H1 (cell line): Measurements from ENCODE around the gene GAP43. TPM values are rescaled to one million over a fixed set of nuclear protein-coding genes. Genes with fewer than 3 reads are reported as not detected.

Experiments used
- CTCF ChIA-PET: fragments of 300-600 bp; sonication (Branson Sonifier 250); formaldehyde crosslinking; loops from one replicate; lab custom pipeline; 2021; ENCODE audit not compliant: partially characterized antibody; lab: Charles Lee
- POLR2A ChIA-PET: fragments of 300-600 bp; sonication (Branson Sonifier 250); formaldehyde crosslinking; loops from one replicate; lab custom pipeline; 2021; ENCODE audit warnings: inconsistent platforms; ENCODE audit not compliant: partially characterized antibody; lab: Charles Lee
- DNase-seq, 2 experiments: peaks; one replicate each; pipeline versions ENCODE4 v3.0.0 to v3.0.0-alpha.2; 2010 to 2022; ENCODE audit warnings: low spot score in 2 of 2, low read depth in 1 of 2, mixed read lengths in 1 of 2
- FAIRE-seq: peaks from 2 replicates; lab custom pipeline; 2011; peaks lifted over from hg19 to GRCh38; lab: Jason Lieb, UNC
- H2AFZ ChIP-seq: 2 replicates; pipeline ENCODE4 v1.8.1; 2012; ENCODE audit warnings: low read length, inconsistent platforms
- H2AK5ac ChIP-seq: 2 replicates; pipeline ENCODE4 v1.6.1; 2013; ENCODE audit warnings: low read depth, low read length
- H2BK120ac ChIP-seq: replicated peaks from 2 replicates; pipeline ENCODE3; 2013; ENCODE audit warnings: low read depth, low read length, inconsistent platforms
- H2BK12ac ChIP-seq: 2 replicates; pipeline ENCODE4 v1.6.1; 2013; ENCODE audit warnings: low read depth, low read length
- H2BK15ac ChIP-seq: 2 replicates; pipeline ENCODE4 v1.6.1; 2013; ENCODE audit warnings: low read length
- H2BK20ac ChIP-seq: 2 replicates; pipeline ENCODE4 v1.6.1; 2013; ENCODE audit warnings: low read length
- H2BK5ac ChIP-seq: 2 replicates; pipeline ENCODE4 v1.6.1; 2013; ENCODE audit warnings: low read depth, low read length
- H3K14ac ChIP-seq: 2 replicates; pipeline ENCODE4 v1.6.1; 2013; ENCODE audit warnings: inconsistent platforms; ENCODE audit not compliant: insufficient read length
- H3K18ac ChIP-seq: 2 replicates; pipeline ENCODE4 v1.6.1; 2013; ENCODE audit warnings: low read length; ENCODE audit errors: extremely low read depth
- H3K23ac ChIP-seq: 2 replicates; pipeline ENCODE4 v1.6.1; 2013; ENCODE audit warnings: inconsistent platforms; ENCODE audit not compliant: insufficient read length
- H3K23me2 ChIP-seq: 2 replicates; pipeline ENCODE4 v1.6.1; 2013; ENCODE audit warnings: low read depth, low read length
- H3K27ac ChIP-seq: 2 replicates; pipeline ENCODE4 v1.6.1; 2011; ENCODE audit warnings: low read depth, low read length, inconsistent platforms
- H3K27me3 ChIP-seq, 4 experiments: replicated peaks in 1 of 4; 1 replicate in 1 of 4; 2 replicates in 3 of 4; pipeline versions ENCODE4 v1.6.1 to v1.8.1; 2011 to 2013; ENCODE audit warnings: low read length in 3 of 4, mild to moderate bottlenecking in 3 of 4, inconsistent platforms in 2 of 4, mixed read lengths in 2 of 4, moderate library complexity in 1 of 4; ENCODE audit not compliant: control insufficient read depth in 3 of 4, insufficient read depth in 3 of 4; ENCODE audit errors: extremely low read depth in 1 of 4
- H3K36me3 ChIP-seq, 4 experiments: 2 replicates each; pipeline versions ENCODE4 v1.6.1 to v1.8.1; 2011 to 2013; ENCODE audit warnings: mild to moderate bottlenecking in 4 of 4, low read length in 3 of 4, moderate library complexity in 2 of 4, control low read depth in 1 of 4, inconsistent platforms in 1 of 4; ENCODE audit not compliant: insufficient read depth in 4 of 4, control insufficient read depth in 2 of 4
- H3K4ac ChIP-seq: replicated peaks from 2 replicates; pipeline ENCODE3; 2013; ENCODE audit warnings: low read length, low read depth, mixed read lengths, inconsistent platforms; ENCODE audit not compliant: insufficient read length
- H3K4me1 ChIP-seq, 4 experiments: replicated peaks in 1 of 4; 1 replicate in 1 of 4; 2 replicates in 3 of 4; pipeline versions ENCODE4 v1.6.1 to v1.8.1; 2011 to 2013; ENCODE audit warnings: low read length in 3 of 4, inconsistent platforms in 2 of 4, mixed read lengths in 1 of 4; ENCODE audit not compliant: insufficient read depth in 4 of 4, control insufficient read depth in 3 of 4
- H3K4me2 ChIP-seq, 2 experiments: 2 replicates each; pipeline versions ENCODE4 v1.6.1 to v1.8.1; 2011 to 2013; ENCODE audit warnings: low read depth in 2 of 2, low read length in 2 of 2, control low read depth in 1 of 2, inconsistent platforms in 1 of 2, mild to moderate bottlenecking in 1 of 2; ENCODE audit not compliant: insufficient read depth in 1 of 2
- H3K4me3 ChIP-seq, 4 experiments: fragments of 200-600, 300-600 bp in 1 of 4; sonication (generic), shearing (Covaris generic), sonication (Bioruptor Twin) in 1 of 4; 2 replicates each; pipeline versions ENCODE4 v1.5.1 to v1.8.1; 2011 to 2016; ENCODE audit warnings: low read length in 4 of 4, low read depth in 3 of 4, control low read depth in 2 of 4, inconsistent platforms in 2 of 4, mild to moderate bottlenecking in 2 of 4, mixed read lengths in 1 of 4, moderate library complexity in 1 of 4; ENCODE audit not compliant: insufficient read depth in 2 of 4; ENCODE audit errors: extremely low read depth in 1 of 4
- H3K56ac ChIP-seq: replicated peaks from 2 replicates; pipeline ENCODE3; 2013; ENCODE audit warnings: low read depth, mild to moderate bottlenecking, mixed read lengths, low read length, inconsistent platforms; ENCODE audit not compliant: insufficient read length
- H3K79me1 ChIP-seq: 2 replicates; pipeline ENCODE4 v1.6.1; 2013; ENCODE audit warnings: low read depth, low read length, control low read depth
- H3K79me2 ChIP-seq, 2 experiments: 2 replicates each; pipeline versions ENCODE4 v1.6.1 to v1.8.1; 2012 to 2013; ENCODE audit warnings: low read length in 2 of 2, mild to moderate bottlenecking in 2 of 2, inconsistent platforms in 1 of 2; ENCODE audit not compliant: insufficient read depth in 2 of 2, control insufficient read depth in 1 of 2
- H3K9ac ChIP-seq, 4 experiments: replicated peaks in 1 of 4; 1 replicate in 1 of 4; 2 replicates in 3 of 4; pipeline versions ENCODE4 v1.6.1 to v1.8.1; 2011 to 2013; ENCODE audit warnings: low read depth in 3 of 4, low read length in 3 of 4, control low read depth in 2 of 4, mild to moderate bottlenecking in 2 of 4, moderate library complexity in 2 of 4, inconsistent platforms in 1 of 4; ENCODE audit errors: extremely low read depth in 1 of 4
- H3K9me3 ChIP-seq, 2 experiments: 2 replicates each; pipeline versions ENCODE4 v1.6.1 to v1.8.1; 2012 to 2013; ENCODE audit warnings: mild to moderate bottlenecking in 2 of 2, moderate library complexity in 2 of 2, control low read depth in 1 of 2, inconsistent platforms in 1 of 2, low read depth in 1 of 2, low read length in 1 of 2, mixed read lengths in 1 of 2; ENCODE audit not compliant: insufficient read depth in 2 of 2
- H4K20me1 ChIP-seq, 2 experiments: replicated peaks in 1 of 2; 2 replicates each; pipeline versions ENCODE3 to v1.8.1; 2011 to 2013; ENCODE audit warnings: inconsistent platforms in 2 of 2, low read length in 2 of 2, mild to moderate bottlenecking in 1 of 2; ENCODE audit not compliant: insufficient read depth in 2 of 2, control insufficient read depth in 1 of 2
- H4K5ac ChIP-seq: 2 replicates; pipeline ENCODE4 v1.6.1; 2013; ENCODE audit warnings: low read length, low read depth, mixed read lengths, inconsistent platforms; ENCODE audit not compliant: insufficient read length
- H4K8ac ChIP-seq: 2 replicates; pipeline ENCODE4 v1.8.0; 2013; ENCODE audit warnings: mild to moderate bottlenecking, moderate library complexity, low read length, inconsistent platforms; ENCODE audit not compliant: insufficient read depth; ENCODE audit errors: extremely low read depth
- H4K91ac ChIP-seq: replicated peaks from 2 replicates; pipeline ENCODE3; 2013; ENCODE audit warnings: low read length, mixed read lengths, inconsistent platforms; ENCODE audit not compliant: insufficient read length
- BRCA1 ChIP-seq: IDR thresholded peaks from 2 replicates; pipeline ENCODE4 v1.6.1; 2012; ENCODE audit warnings: low read depth, low read length, improper control_type of control experiment
- CEBPB ChIP-seq: IDR thresholded peaks from 2 replicates; pipeline ENCODE4 v1.6.1; 2012; ENCODE audit warnings: low read depth, low read length
- CHD1 ChIP-seq: IDR thresholded peaks from 2 replicates; pipeline ENCODE4 v1.6.1; 2012; ENCODE audit warnings: low read depth, low read length, improper control_type of control experiment
- CREB1 ChIP-seq: IDR thresholded peaks from 2 replicates; pipeline ENCODE4 v1.6.1; 2012; ENCODE audit warnings: inconsistent platforms
- EP300 ChIP-seq, 2 experiments: IDR thresholded peaks; 1 replicate in 1 of 2; 2 replicates in 1 of 2; pipeline ENCODE4 v1.6.1; 2011 to 2012; ENCODE audit warnings: low read depth in 2 of 2, low read length in 2 of 2, mild to moderate bottlenecking in 2 of 2, borderline replicate concordance in 1 of 2, inconsistent platforms in 1 of 2, moderate library complexity in 1 of 2
- EZH2 ChIP-seq: fragments of 200-600 bp; sonication (generic); IDR thresholded peaks from 2 replicates; pipeline ENCODE4 v1.7.1; 2012; ENCODE audit warnings: low read depth, mild to moderate bottlenecking, moderate library complexity, low read length, inconsistent platforms; ENCODE audit not compliant: severe bottlenecking
- GABPA ChIP-seq: IDR thresholded peaks from 2 replicates; pipeline ENCODE4 v1.6.1; 2011; ENCODE audit warnings: mild to moderate bottlenecking, low read length, moderate library complexity, borderline replicate concordance; ENCODE audit not compliant: insufficient read depth
- NRF1 ChIP-seq: IDR thresholded peaks from 2 replicates; pipeline ENCODE4 v1.6.1; 2011; ENCODE audit warnings: mild to moderate bottlenecking, low read depth, low read length, improper control_type of control experiment
- RFX5 ChIP-seq: IDR thresholded peaks from 2 replicates; pipeline ENCODE4 v1.6.1; 2011; ENCODE audit warnings: low read depth, low read length, improper control_type of control experiment, borderline replicate concordance
- TAF1 ChIP-seq: IDR thresholded peaks from 2 replicates; pipeline ENCODE4 v1.6.1; 2011; ENCODE audit warnings: mild to moderate bottlenecking, low read depth, low read length
- TAF7 ChIP-seq: optimal IDR thresholded peaks from 2 replicates; pipeline ENCODE3; 2011; ENCODE audit warnings: low read depth, mild to moderate bottlenecking, inconsistent platforms, low read length, moderate library complexity, borderline replicate concordance
- TBP ChIP-seq: IDR thresholded peaks from 2 replicates; pipeline ENCODE4 v1.6.1; 2011; ENCODE audit warnings: low read depth, low read length, improper control_type of control experiment
- WGBS, 2 experiments: shearing (Covaris generic) in 1 of 2; methylation state at CpG; one replicate each; pipeline versions ENCODE4 v1.1.6 to v1.1.7; 2013 to 2015; ENCODE audit warnings: low lambda C conversion rate in 2 of 2, mixed read lengths in 2 of 2, inconsistent platforms in 1 of 2, low coverage in 1 of 2, missing lambda C conversion rate in 1 of 2; ENCODE audit not compliant: insufficient replicate concordance in 2 of 2, insufficient coverage in 1 of 2, insufficient read length in 1 of 2; ENCODE audit errors: extremely low coverage in 1 of 2, missing lambda C conversion rate in 1 of 2; 5-methylcytosine and 5-hydroxymethylcytosine counted together
- polyA plus RNA-seq, 7 experiments: library from polyadenylated mRNA; depleted of rRNA in 3 of 7; stranded (reverse) in 5 of 7; unstranded in 2 of 7; fragments of >200 nt in 5 of 7; fragments of 200-250 nt in 2 of 7; gene quantifications; 1 replicate in 5 of 7; 2 replicates in 1 of 7; 4 replicates in 1 of 7; pipeline versions ENCODE4 v1.2.1 to v1.2.3, GENCODE V29; 2011 to 2013; ENCODE audit warnings: missing spikeins in 2 of 7, mixed read lengths in 2 of 7
- total RNA-seq: library from RNA; stranded (reverse); fragmentation: NEBNext Ultra II Directional; extraction: Animal tissue kit (Norgen Biotek cat#: 25700); gene quantifications from 2 replicates; pipeline ENCODE4 v1.2.1, GENCODE V29; 2021

The GAP43 gene
- total and polyA plus RNA-seq, 2 of the 8 experiments (the other 6 are each of a cell fraction or from before 2014, with no cell fraction given) = 11.2 to 21.9 TPM

- Histone ChIP-seq H4K8ac (no peak overlapping the region), H3K18ac (no peak overlapping the region), H2BK120ac (no peak overlapping the region), H2AFZ (no peak overlapping the region), H3K9me3 (no peaks in the 10 kb centered on the region), H3K4me3 (no peak overlapping the region), H3K4me1 (no peaks in the 10 kb centered on the region), H3K79me2 (no peaks in the 10 kb centered on the region), H3K23ac (no peak overlapping the region), H2BK15ac (no peak overlapping the region), H4K20me1 (no peaks in the 10 kb centered on the region), H4K5ac (no peak overlapping the region)
- DNase-seq = no peak
- 70% methylated on average over 1 of the region's 1 CpG; no CpG with 5 or more reads in 1 of the 2 experiments for WGBS, 2 experiments
- TF ChIP-seq EZH2 (no peak), CREB1 (no peak), CHD1 (no peak), NRF1 (no peak), CEBPB (no peak), RFX5 (no peak), GABPA (no peak), BRCA1 (no peak), EP300 (IDR thresholded peaks at IDR 0.05; ENCODE audit: borderline replicate concordance in 1 of 2, low read depth in 2 of 2, low read length in 2 of 2) (no peak), TBP (no peak), TAF1 (no peak), TAF7 (no peak)
- TF ChIP-seq, all 59 proteins: peak for 0
- Histone ChIP-seq H2BK20ac (no peak overlapping the region), H3K27me3 (no peaks in the 10 kb centered on the region), H2BK12ac (no peak overlapping the region), H3K23me2 (no peaks in the 10 kb centered on the region; the same call in 1 of the 2 replicates), H2BK5ac (no peak overlapping the region), H3K79me1 (no peaks in the 10 kb centered on the region), H3K4ac (no peak overlapping the region), H4K91ac (no peak overlapping the region), H3K14ac (no peak overlapping the region), H3K36me3 (no peaks in the 10 kb centered on the region), H3K4me2 (no peak overlapping the region), H3K27ac (no peak overlapping the region), H3K56ac (no peak overlapping the region), H2AK5ac (no peak overlapping the region), H3K9ac (no peak overlapping the region)
- ChIA-PET CTCF (interaction anchor here (1.2 kb wide), 1 partner anchor 26 kb away, joined by 3 read pairs; no protein-coding TSS in a partner anchor), POLR2A (no interaction called here)
- FAIRE-seq = no peak
Measured at GRCh38 chr3:115758076-115758763, 134.9 kb downstream of the GAP43 start.
